Hepatocyte (in vitro differentiated cells): Measurements from ENCODE around the gene ADGRA3. TPM values are rescaled to one million over a fixed set of nuclear protein-coding genes. Genes with fewer than 3 reads are reported as not detected.

Experiments used
- DNase-seq: peaks from one replicate; pipeline ENCODE4 v3.0.0-alpha.2; 2016; ENCODE audit warnings: low spot score
- H2AFZ ChIP-seq: fragments of 200-600 bp; sonication (generic); 2 replicates; pipeline ENCODE4 v1.6.0; 2016; ENCODE audit warnings: antibody characterized with exemption, mild to moderate bottlenecking
- H3K27ac ChIP-seq: fragments of 200-600 bp; sonication (generic); 2 replicates; pipeline ENCODE4 v1.5.1; 2016; ENCODE audit warnings: mild to moderate bottlenecking
- H3K27me3 ChIP-seq: fragments of 200-600 bp; sonication (generic); 2 replicates; pipeline ENCODE4 v1.6.1; 2016
- H3K36me3 ChIP-seq: fragments of 200-600 bp; sonication (generic); replicated peaks from 2 replicates; pipeline ENCODE4 v1.5.1; 2016; ENCODE audit warnings: low read depth; ENCODE audit not compliant: insufficient read depth
- H3K4me1 ChIP-seq: fragments of 200-600 bp; sonication (generic); 2 replicates; pipeline ENCODE4 v1.5.1; 2016; ENCODE audit warnings: mild to moderate bottlenecking, moderate library complexity; ENCODE audit not compliant: insufficient read depth
- H3K4me2 ChIP-seq: fragments of 200-600 bp; sonication (generic); 2 replicates; pipeline ENCODE4 v1.6.0; 2016
- H3K4me3 ChIP-seq: fragments of 200-600 bp; sonication (generic); 2 replicates; pipeline ENCODE4 v1.5.1; 2016; ENCODE audit warnings: mild to moderate bottlenecking
- H3K79me2 ChIP-seq: fragments of 200-600 bp; sonication (generic); 2 replicates; pipeline ENCODE4 v1.6.0; 2017; ENCODE audit warnings: mild to moderate bottlenecking
- H3K9me2 ChIP-seq: fragments of 200-600 bp; sonication (generic); replicated peaks from 2 replicates; pipeline ENCODE4 v1.6.0; 2017; ENCODE audit warnings: mild to moderate bottlenecking; ENCODE audit not compliant: insufficient read depth
- H3K9me3 ChIP-seq: fragments of 200-600 bp; sonication (generic); 2 replicates; pipeline ENCODE4 v1.5.1; 2016; ENCODE audit warnings: low read depth, mild to moderate bottlenecking
- H4K20me1 ChIP-seq: fragments of 200-600 bp; sonication (generic); 2 replicates; pipeline ENCODE4 v1.6.0; 2016; ENCODE audit warnings: mild to moderate bottlenecking; ENCODE audit not compliant: insufficient read depth, poor library complexity, severe bottlenecking
- CTCF ChIP-seq: fragments of 200-600 bp; sonication (generic); IDR thresholded peaks from 2 replicates; pipeline ENCODE4 v1.5.1; 2016; ENCODE audit warnings: antibody characterized with exemption, mild to moderate bottlenecking; ENCODE audit not compliant: poor library complexity
- EZH2 ChIP-seq: fragments of 200-600 bp; sonication (generic); IDR thresholded peaks from 2 replicates; pipeline ENCODE4 v1.6.1; 2016; ENCODE audit warnings: antibody characterized with exemption, mild to moderate bottlenecking, borderline replicate concordance
- EZH2phosphoT487 ChIP-seq: fragments of 200-600 bp; sonication (generic); IDR thresholded peaks from one replicate; pipeline ENCODE4 v1.6.1; 2018; ENCODE audit warnings: antibody characterized with exemption, mild to moderate bottlenecking, low read depth, moderate library complexity; ENCODE audit not compliant: unreplicated experiment, severe bottlenecking
- WGBS: methylation state at CpG from one replicate; pipeline ENCODE4 v1.1.6; 2016; ENCODE audit warnings: low lambda C conversion rate; ENCODE audit errors: missing lambda C conversion rate; 5-methylcytosine and 5-hydroxymethylcytosine counted together
- polyA plus RNA-seq: library from polyadenylated mRNA; unstranded; fragments of >200 nt; fragmentation: Nextera tagmentation; extraction: Ambion mirVana; gene quantifications from 2 replicates; pipeline ENCODE4 v1.2.1, GENCODE V29; 2016
- total RNA-seq: library from RNA; depleted of rRNA; stranded (reverse); fragments of >200 nt; gene quantifications from 2 replicates; pipeline ENCODE4 v1.2.3, GENCODE V29; 2014

ADGRA3 gene
- total and polyA plus RNA-seq, 2 experiments from 2014 or later, result 21.2 to 61.6 TPM

- Histone ChIP-seq H3K79me2 (peaks cover 70% of the 10 kb centered on the region), H4K20me1 (peaks cover 3% of the 10 kb centered on the region), H2AFZ (no peak overlapping the region), H3K27me3 (no peaks in the 10 kb centered on the region), H3K36me3 (no peaks in the 10 kb centered on the region), H3K27ac (no peak overlapping the region), H3K9me2 (no peaks in the 10 kb centered on the region), H3K9me3 (no peaks in the 10 kb centered on the region), H3K4me3 (no peak overlapping the region), H3K4me1 (peaks cover 10% of the 10 kb centered on the region), H3K4me2 (no peak overlapping the region)
- DNase-seq, result no peak
- WGBS, result 94% methylated on average over 5 of the region's 5 CpGs
- TF ChIP-seq EZH2, result no peak
- TF ChIP-seq EZH2phosphoT487, result no peak
- TF ChIP-seq CTCF, result no peak
Observed at GRCh38 chr4:22504447-22504846, 11.4 kb downstream of the ADGRA3 start.

- 99% methylated on average over 3 of the region's 3 CpGs for WGBS
- Histone ChIP-seq H3K4me1 (peaks cover 10% of the 10 kb centered on the region), H3K9me3 (no peaks in the 10 kb centered on the region), H3K4me2 (no peak overlapping the region), H3K4me3 (no peak overlapping the region), H2AFZ (no peak overlapping the region), H4K20me1 (peaks cover 3% of the 10 kb centered on the region), H3K27ac (no peak overlapping the region), H3K36me3 (no peaks in the 10 kb centered on the region), H3K79me2 (peaks cover 69% of the 10 kb centered on the region), H3K27me3 (no peaks in the 10 kb centered on the region), H3K9me2 (no peaks in the 10 kb centered on the region)
- TF ChIP-seq CTCF (no peak), EZH2phosphoT487 (no peak), EZH2 (no peak)
- DNase-seq, result no peak
Observed at GRCh38 chr4:22502895-22503814, 12.7 kb downstream of the ADGRA3 start.

- no peak overlapping the region for H3K4me3 ChIP-seq
- DNase-seq, result no peak
- 52% methylated on average over 3 of the region's 3 CpGs for WGBS
- TF ChIP-seq CTCF (no peak), EZH2 (no peak), EZH2phosphoT487 (no peak)
- no peak overlapping the region for H3K4me2 ChIP-seq
- H3K9me3 ChIP-seq, result no peaks in the 10 kb centered on the region
- peaks cover 67% of the 10 kb centered on the region for H3K79me2 ChIP-seq
- H3K27ac ChIP-seq, result no peak overlapping the region
- peaks cover 10% of the 10 kb centered on the region for H3K4me1 ChIP-seq
- peaks cover 3% of the 10 kb centered on the region for H4K20me1 ChIP-seq
- no peaks in the 10 kb centered on the region for H3K27me3 ChIP-seq
- H3K36me3 ChIP-seq, result no peaks in the 10 kb centered on the region
- no peaks in the 10 kb centered on the region for H3K9me2 ChIP-seq
- H2AFZ ChIP-seq, result no peak overlapping the region
Observed at GRCh38 chr4:22501715-22502095, 14.2 kb downstream of the ADGRA3 start.
